HG03108 (cell line): ENCODE measurements around the gene TRMT2A.

Experiments used
- ATAC-seq: cut with Tn5 transposase; IDR thresholded peaks from one replicate; pipeline ENCODE4 v1.9.1; 2021; ENCODE audit warnings: moderate library complexity; ENCODE audit not compliant: unreplicated experiment

The TRMT2A gene

GRCh38 chr22:20149257-20150250 lies 32.5 kb upstream of the TRMT2A start:
- no peak for ATAC-seq

- ATAC-seq, result no peak
Observed at GRCh38 chr22:20148414-20148813, 31.4 kb upstream of the TRMT2A start.

GRCh38 chr22:20147237-20147988 lies 30.4 kb upstream of the TRMT2A start:
- ATAC-seq, result no peak

- ATAC-seq, result no peak
Observed at GRCh38 chr22:20146777-20147176, 29.8 kb upstream of the TRMT2A start.

- no peak for ATAC-seq
Observed at GRCh38 chr22:20145832-20146223, 28.8 kb upstream of the TRMT2A start.

GRCh38 chr22:20145206-20145831 lies 28.3 kb upstream of the TRMT2A start:
- ATAC-seq, result no peak

GRCh38 chr22:20143883-20144665 lies 27.0 kb upstream of the TRMT2A start:
- no peak for ATAC-seq

GRCh38 chr22:20142711-20143621 lies 25.9 kb upstream of the TRMT2A start:
- no peak for ATAC-seq

GRCh38 chr22:20141186-20142077 lies 24.4 kb upstream of the TRMT2A start:
- ATAC-seq, result no peak

- ATAC-seq, result no peak
Observed at GRCh38 chr22:20140521-20140964, 23.5 kb upstream of the TRMT2A start.

- no peak for ATAC-seq
Observed at GRCh38 chr22:20140107-20140445, 23.1 kb upstream of the TRMT2A start.

- no peak for ATAC-seq
Observed at GRCh38 chr22:20139391-20140106, 22.5 kb upstream of the TRMT2A start.

- no peak for ATAC-seq
Observed at GRCh38 chr22:20138868-20139267, 21.8 kb upstream of the TRMT2A start.

- no peak for ATAC-seq
Observed at GRCh38 chr22:20138417-20138738, 21.4 kb upstream of the TRMT2A start.

- ATAC-seq, result no peak
Observed at GRCh38 chr22:20137671-20138416, 20.8 kb upstream of the TRMT2A start.

GRCh38 chr22:20137113-20137512 lies 20.1 kb upstream of the TRMT2A start:
- no peak for ATAC-seq

- ATAC-seq, result no peak
Observed at GRCh38 chr22:20136603-20136873, 19.5 kb upstream of the TRMT2A start.
